K562 (cell line): ENCODE data around the gene CD96. TPM values are rescaled to one million over a fixed set of nuclear protein-coding genes. Genes with fewer than 3 reads are reported as not detected.

ENCODE experiments used
- CBX2 ChIP-seq: fragments of 200-600 bp; sonication (generic); IDR thresholded peaks from one replicate; pipeline ENCODE4 v1.6.1; 2012; ENCODE audit warnings: mild to moderate bottlenecking, low read length, inconsistent platforms; ENCODE audit not compliant: insufficient read depth, poor library complexity, severe bottlenecking
- CHAMP1 ChIP-seq: fragments of 450-650 bp; IDR thresholded peaks from 2 replicates; pipeline ENCODE4 v1.6.1; 2016; ENCODE audit warnings: mild to moderate bottlenecking
- ETS2 ChIP-seq: IDR thresholded peaks from 2 replicates; pipeline ENCODE4 v1.6.1; 2016; ENCODE audit warnings: borderline replicate concordance, missing genetic modification characterization, mild to moderate bottlenecking, moderate library complexity, missing compliant biosample characterization; ENCODE audit not compliant: poor library complexity, severe bottlenecking
- GTF3C2 ChIP-seq: IDR thresholded peaks from 3 replicates; pipeline ENCODE4 v1.6.1; 2011; ENCODE audit warnings: borderline replicate concordance, mild to moderate bottlenecking, moderate library complexity; ENCODE audit not compliant: insufficient read length; ENCODE audit errors: extremely low read depth
- HOMEZ ChIP-seq: fragments of 250-450 bp; sonication (Bioruptor Pico); IDR thresholded peaks from 2 replicates; pipeline ENCODE4 v1.4.0; 2020; ENCODE audit warnings: mild to moderate bottlenecking, moderate library complexity
- NR4A1 ChIP-seq, 2 experiments: fragments of 250-450 bp in 1 of 2; fragments of 450-650 bp in 1 of 2; sonication (Bioruptor Pico) in 1 of 2; IDR thresholded peaks; 2 replicates each; pipeline versions ENCODE4 v1.4.0 to v1.6.1; 2016 to 2020; ENCODE audit warnings: mild to moderate bottlenecking in 2 of 2, missing compliant biosample characterization in 1 of 2, missing genetic modification characterization in 1 of 2, moderate library complexity in 1 of 2
- SMARCA4 ChIP-seq: fragments of 450-650 bp; IDR thresholded peaks from 2 replicates; pipeline ENCODE4 v1.6.1; 2016
- SMARCE1 ChIP-seq: fragments of 450-650 bp; IDR thresholded peaks from 2 replicates; pipeline ENCODE4 v1.7.1; 2016; ENCODE audit warnings: mild to moderate bottlenecking
- ZNF507 ChIP-seq: conservative IDR thresholded peaks from 2 replicates; pipeline ENCODE4 v1.6.1; 2017; ENCODE audit warnings: missing genetic modification characterization, missing compliant biosample characterization
- polyA plus RNA-seq, 8 experiments: library from polyadenylated mRNA; depleted of rRNA in 4 of 8; stranded (reverse) in 5 of 8; unstranded in 3 of 8; fragments of >200 nt; fragmentation: Nextera tagmentation in 2 of 8; fragmentation: Illumina TruSeq in 1 of 8; extraction: Ambion mirVana in 2 of 8; extraction: Trizol in 1 of 8; gene quantifications; 2 replicates each; pipeline versions ENCODE4 v1.2.1 to v1.2.3, GENCODE V29; 2011 to 2014; ENCODE audit warnings: inconsistent platforms in 1 of 8, missing spikeins in 1 of 8
- total RNA-seq, 7 experiments: library from RNA; depleted of rRNA in 6 of 7; stranded (reverse); fragments of >200 nt in 6 of 7; fragmentation: Illumina TruSeq in 2 of 7; extraction: Trizol in 2 of 7; gene quantifications; 2 replicates each; pipeline versions ENCODE4 v1.2.1 to v1.2.3, GENCODE V29; 2011 to 2021; ENCODE audit warnings: low replicate concordance in 1 of 7
- TF ChIP-seq, protein P1 (sequence below): fragments of 250-450 bp; sonication (Bioruptor Pico); IDR thresholded peaks from 2 replicates; pipeline ENCODE4 v1.8.0; 2022; ENCODE audit warnings: moderate library complexity, mild to moderate bottlenecking, inconsistent platforms
- TF ChIP-seq, protein P2 (sequence below): sonication (generic); formaldehyde crosslinking; IDR thresholded peaks from 2 replicates; pipeline ENCODE4 v1.5.0; 2020; ENCODE audit warnings: missing genetic modification reagents

CD96 gene
- total and polyA plus RNA-seq, 9 of the 15 experiments (the other 6 are each of a cell fraction or from before 2014, with no cell fraction given) = 0.32 to 5.7 (median 1.2) TPM

GRCh38 chr3:111531446-111531845 lies 10.6 kb upstream of the CD96 start (continued):
- no peak for TF ChIP-seq HOMEZ (CRISPR knock-in tag)
- TF ChIP-seq, protein P1, sequence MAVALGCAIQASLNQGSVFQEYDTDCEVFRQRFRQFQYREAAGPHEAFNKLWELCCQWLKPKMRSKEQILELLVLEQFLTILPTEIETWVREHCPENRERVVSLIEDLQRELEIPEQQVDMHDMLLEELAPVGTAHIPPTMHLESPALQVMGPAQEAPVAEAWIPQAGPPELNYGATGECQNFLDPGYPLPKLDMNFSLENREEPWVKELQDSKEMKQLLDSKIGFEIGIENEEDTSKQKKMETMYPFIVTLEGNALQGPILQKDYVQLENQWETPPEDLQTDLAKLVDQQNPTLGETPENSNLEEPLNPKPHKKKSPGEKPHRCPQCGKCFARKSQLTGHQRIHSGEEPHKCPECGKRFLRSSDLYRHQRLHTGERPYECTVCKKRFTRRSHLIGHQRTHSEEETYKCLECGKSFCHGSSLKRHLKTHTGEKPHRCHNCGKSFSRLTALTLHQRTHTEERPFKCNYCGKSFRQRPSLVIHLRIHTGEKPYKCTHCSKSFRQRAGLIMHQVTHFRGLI (CRISPR knock-in tag) = no peak
- no peak for TF ChIP-seq SMARCE1
- no peak for TF ChIP-seq CHAMP1
- no peak for TF ChIP-seq NR4A1 (CRISPR knock-in tag; IDR thresholded peaks at IDR 0.05)
- TF ChIP-seq NR4A1 (tag; IDR thresholded peaks at IDR 0.05) = no peak
- TF ChIP-seq, protein P2, sequence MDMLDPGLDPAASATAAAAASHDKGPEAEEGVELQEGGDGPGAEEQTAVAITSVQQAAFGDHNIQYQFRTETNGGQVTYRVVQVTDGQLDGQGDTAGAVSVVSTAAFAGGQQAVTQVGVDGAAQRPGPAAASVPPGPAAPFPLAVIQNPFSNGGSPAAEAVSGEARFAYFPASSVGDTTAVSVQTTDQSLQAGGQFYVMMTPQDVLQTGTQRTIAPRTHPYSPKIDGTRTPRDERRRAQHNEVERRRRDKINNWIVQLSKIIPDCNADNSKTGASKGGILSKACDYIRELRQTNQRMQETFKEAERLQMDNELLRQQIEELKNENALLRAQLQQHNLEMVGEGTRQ (CRISPR knock-in tag) = no peak
- TF ChIP-seq CBX2 = no peak
- TF ChIP-seq SMARCA4 = no peak
- TF ChIP-seq ZNF507 (tag) = no peak
- TF ChIP-seq ETS2 (tag) = no peak
- no peak for TF ChIP-seq GTF3C2
